CD4-positive, alpha-beta T cell treated with Interleukin-12 subunit alpha and Interleukin-12 subunit beta, for 1 hour (primary cell): ENCODE data around the gene C2CD3.
"Not testable (repeated sequence)": the region's sequence is repeated elsewhere in the genome, so short reads cannot be mapped to it uniquely, and the experiment has no call there.

Experiments
- DNase-seq: peaks from one replicate; pipeline ENCODE4 v3.0.0-alpha.2; 2020

The C2CD3 gene

GRCh38 chr11:74102321-74102720 lies 68.5 kb downstream of the C2CD3 start:
- no peak for DNase-seq

GRCh38 chr11:74100735-74101134 lies 70.1 kb downstream of the C2CD3 start:
- no peak for DNase-seq

- DNase-seq: no peak
These were observed 70.6 kb downstream of the C2CD3 start for GRCh38 chr11:74100231-74100630.

GRCh38 chr11:74097686-74098237 lies 73.0 kb downstream of the C2CD3 start:
- no peak for DNase-seq

GRCh38 chr11:74094393-74094792 lies 76.4 kb downstream of the C2CD3 start:
- DNase-seq: no peak

- DNase-seq: no peak
These were observed 78.4 kb downstream of the C2CD3 start for GRCh38 chr11:74092425-74092824.

GRCh38 chr11:74091549-74091948 lies 79.3 kb downstream of the C2CD3 start:
- DNase-seq: no peak

GRCh38 chr11:74090701-74091100 lies 80.1 kb downstream of the C2CD3 start:
- DNase-seq: peak; percentile 34

- DNase-seq: no peak
These were observed 84.4 kb downstream of the C2CD3 start for GRCh38 chr11:74086242-74086884.

- DNase-seq: no peak
These were observed 85.3 kb downstream of the C2CD3 start for GRCh38 chr11:74085542-74085892.

- no peak for DNase-seq
These were observed 85.8 kb downstream of the C2CD3 start for GRCh38 chr11:74084796-74085541.

GRCh38 chr11:74083927-74084326 lies 86.9 kb downstream of the C2CD3 start:
- not testable (repeated sequence) for DNase-seq

GRCh38 chr11:74081428-74081827 lies 89.4 kb downstream of the C2CD3 start:
- no peak for DNase-seq

- no peak for DNase-seq
These were observed 93.6 kb downstream of the C2CD3 start for GRCh38 chr11:74077193-74077592.

GRCh38 chr11:74072721-74073120 lies 98.1 kb downstream of the C2CD3 start:
- no peak for DNase-seq

GRCh38 chr11:74072286-74072685 lies 98.5 kb downstream of the C2CD3 start:
- no peak for DNase-seq

- no peak for DNase-seq
These were observed 99.9 kb downstream of the C2CD3 start for GRCh38 chr11:74070723-74071492.

- DNase-seq: no peak
These were observed 101.4 kb downstream of the C2CD3 start for GRCh38 chr11:74069146-74070046.

- not testable (repeated sequence) for DNase-seq
These were observed 104.1 kb downstream of the C2CD3 start for GRCh38 chr11:74066663-74067062.

GRCh38 chr11:74065534-74065933 lies 105.3 kb downstream of the C2CD3 start:
- DNase-seq: not testable (repeated sequence)

GRCh38 chr11:74063628-74064027 lies 107.2 kb downstream of the C2CD3 start:
- DNase-seq: not testable (repeated sequence)

- not testable (repeated sequence) for DNase-seq
These were observed 109.2 kb downstream of the C2CD3 start for GRCh38 chr11:74061599-74061998.
